Lower leg skin (tissue), 4 donors: ENCODE data around the gene FILIP1L. TPM values are rescaled to one million over a fixed set of nuclear protein-coding genes. Genes with fewer than 3 reads are reported as not detected.

ENCODE experiments used
- DNase-seq, 2 donors: peaks; one replicate each; pipeline ENCODE4 v3.0.0-alpha.2; 2019; ENCODE audit warnings: low spot score in 2 of 2
- H3K4me3 ChIP-seq: fragments of 200-600 bp; sonication (generic); 2 replicates; pipeline ENCODE4 v1.5.1; 2017; ENCODE audit warnings: mild to moderate bottlenecking, low read depth; ENCODE audit not compliant: poor library complexity, severe bottlenecking
- POLR2A ChIP-seq, 2 donors: fragments of 450-650 bp; IDR thresholded peaks; one replicate each; pipeline ENCODE4 v1.6.1; 2016 to 2017; ENCODE audit warnings: antibody characterized with exemption in 2 of 2, mild to moderate bottlenecking in 1 of 2, moderate library complexity in 1 of 2
- WGBS, 2 donors: methylation state at CpG; one replicate each; pipeline ENCODE4 v1.1.5; 2018; 5-methylcytosine and 5-hydroxymethylcytosine counted together
- intact Hi-C: fragments of 100-400 bp; cut with DNase I; formaldehyde crosslinking; loops from one replicate; pipeline ENCODE4 v1.15.0; 2023; ENCODE audit warnings: low total_unique reads
- total RNA-seq, 4 donors: library from RNA; depleted of rRNA; stranded (reverse); fragments of >200 nt; gene quantifications; one replicate each; pipeline ENCODE4 v1.1.0, GENCODE V29; 2016
- TF ChIP-seq, protein P1 (sequence below), 3 donors: fragments of 450-650 bp; IDR thresholded peaks; one replicate each; pipeline ENCODE4 v1.5.1; 2016; ENCODE audit warnings: antibody characterized with exemption in 3 of 3, mild to moderate bottlenecking in 3 of 3, moderate library complexity in 2 of 3

FILIP1L gene
- total RNA-seq, 4 donors from 2014 or later = 17.5 to 33.9 (median 22.1) TPM

- WGBS, 2 donors = 85 to 86% methylated on average over 2 of the region's 2 CpGs
- intact Hi-C loops = no loop called here
- TF ChIP-seq, protein P1, sequence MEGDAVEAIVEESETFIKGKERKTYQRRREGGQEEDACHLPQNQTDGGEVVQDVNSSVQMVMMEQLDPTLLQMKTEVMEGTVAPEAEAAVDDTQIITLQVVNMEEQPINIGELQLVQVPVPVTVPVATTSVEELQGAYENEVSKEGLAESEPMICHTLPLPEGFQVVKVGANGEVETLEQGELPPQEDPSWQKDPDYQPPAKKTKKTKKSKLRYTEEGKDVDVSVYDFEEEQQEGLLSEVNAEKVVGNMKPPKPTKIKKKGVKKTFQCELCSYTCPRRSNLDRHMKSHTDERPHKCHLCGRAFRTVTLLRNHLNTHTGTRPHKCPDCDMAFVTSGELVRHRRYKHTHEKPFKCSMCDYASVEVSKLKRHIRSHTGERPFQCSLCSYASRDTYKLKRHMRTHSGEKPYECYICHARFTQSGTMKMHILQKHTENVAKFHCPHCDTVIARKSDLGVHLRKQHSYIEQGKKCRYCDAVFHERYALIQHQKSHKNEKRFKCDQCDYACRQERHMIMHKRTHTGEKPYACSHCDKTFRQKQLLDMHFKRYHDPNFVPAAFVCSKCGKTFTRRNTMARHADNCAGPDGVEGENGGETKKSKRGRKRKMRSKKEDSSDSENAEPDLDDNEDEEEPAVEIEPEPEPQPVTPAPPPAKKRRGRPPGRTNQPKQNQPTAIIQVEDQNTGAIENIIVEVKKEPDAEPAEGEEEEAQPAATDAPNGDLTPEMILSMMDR (IDR thresholded peaks at IDR 0.05) = no peak
- TF ChIP-seq POLR2A (IDR thresholded peaks at IDR 0.05) = no peak
- H3K4me3 ChIP-seq = no peak overlapping the region
- no peak for DNase-seq
Measured at GRCh38 chr3:99997293-99997692, 117.0 kb downstream of the FILIP1L start.

GRCh38 chr3:99990179-99990578, 124.1 kb downstream of the FILIP1L start:
- intact Hi-C loops = no loop called here
- no peak for TF ChIP-seq POLR2A (IDR thresholded peaks at IDR 0.05)
- TF ChIP-seq, protein P1 (IDR thresholded peaks at IDR 0.05) = no peak
- WGBS, 2 donors = 92 to 97% methylated on average over 1 of the region's 1 CpG
- no peak overlapping the region for H3K4me3 ChIP-seq
- no peak for DNase-seq

DNA sequence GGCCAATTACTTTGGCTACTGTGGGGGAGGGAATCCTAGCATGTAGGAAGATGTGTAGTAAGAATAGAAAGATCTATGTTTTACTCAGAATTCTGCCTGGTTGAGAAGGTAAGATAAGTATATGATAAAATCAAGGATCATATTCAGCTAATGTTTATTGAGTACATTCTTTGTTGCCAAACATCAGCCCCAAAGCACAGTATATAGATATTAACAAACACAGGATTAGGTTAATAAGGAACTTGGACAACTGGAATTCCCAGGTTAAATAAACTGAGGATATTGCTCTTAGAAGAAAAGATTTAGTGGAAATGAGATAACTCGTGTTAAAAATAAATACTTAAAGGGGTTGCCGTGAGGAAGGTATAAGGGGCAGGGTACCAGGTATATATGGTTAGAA, 129.6 kb downstream of the FILIP1L start:
- 79 to 82% methylated on average over 2 of the region's 2 CpGs for WGBS, 2 donors
- no peak overlapping the region for H3K4me3 ChIP-seq
- DNase-seq = no peak
- no peak for TF ChIP-seq POLR2A (IDR thresholded peaks at IDR 0.05)
- intact Hi-C loops = no loop called here

DNA sequence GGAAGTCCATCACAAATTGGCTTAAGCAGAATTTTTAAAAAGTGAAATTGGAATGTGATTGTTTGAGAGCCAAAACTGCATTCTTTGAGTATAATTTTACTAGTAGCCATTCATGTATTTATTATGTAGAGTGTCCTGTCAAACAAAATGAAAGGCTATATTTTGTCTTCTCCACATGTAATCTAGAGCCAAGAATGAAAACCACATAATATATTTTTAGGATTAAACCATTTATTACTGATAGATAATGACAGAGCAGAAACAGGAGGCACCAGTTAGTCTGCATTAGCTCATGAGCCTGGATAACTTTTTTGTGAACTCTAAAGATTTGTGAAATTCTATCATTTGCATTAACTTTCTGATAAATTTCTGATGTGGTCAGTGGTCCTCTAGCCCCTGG, 130.2 kb downstream of the FILIP1L start:
- TF ChIP-seq, protein P1 (IDR thresholded peaks at IDR 0.05) = no peak
- no peak for TF ChIP-seq POLR2A (IDR thresholded peaks at IDR 0.05)
- H3K4me3 ChIP-seq = no peak overlapping the region
- intact Hi-C loops = no loop called here
- no peak for DNase-seq

DNA sequence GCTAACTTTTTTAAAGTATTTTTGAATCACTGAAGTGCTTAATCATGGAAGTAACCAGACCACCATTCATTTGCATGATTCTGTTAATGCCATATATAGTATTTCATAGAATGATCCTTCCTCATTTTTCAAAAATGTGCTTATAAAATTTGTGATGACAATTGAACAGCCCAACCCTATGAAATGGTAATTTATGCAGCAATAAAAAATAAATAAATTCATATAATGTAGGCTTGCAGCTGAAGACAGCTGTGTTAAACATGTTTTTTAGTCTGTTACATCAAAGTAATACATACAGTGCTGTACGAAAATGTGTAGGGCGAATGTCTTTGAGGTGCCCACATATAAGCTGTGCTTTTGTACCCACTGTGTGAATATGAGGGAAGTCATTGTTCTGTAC, 131.7 kb downstream of the FILIP1L start:
- H3K4me3 ChIP-seq = no peak overlapping the region
- 92 to 93% methylated on average over 2 of the region's 2 CpGs for WGBS, 2 donors
- DNase-seq = no peak
- no peak for TF ChIP-seq POLR2A (IDR thresholded peaks at IDR 0.05)
- TF ChIP-seq, protein P1 (IDR thresholded peaks at IDR 0.05) = no peak
- intact Hi-C loops = no loop called here

GRCh38 chr3:99981138-99981537, 133.2 kb downstream of the FILIP1L start:
- WGBS, 2 donors = 76 to 96% methylated on average over 1 of the region's 1 CpG
- H3K4me3 ChIP-seq = no peak overlapping the region
- TF ChIP-seq, protein P1 (IDR thresholded peaks at IDR 0.05) = no peak
- TF ChIP-seq POLR2A (IDR thresholded peaks at IDR 0.05) = no peak
- no peak for DNase-seq
- intact Hi-C loops = no loop called here
